Measurements from ENCODE around the gene ERC2. TPM values are rescaled to one million over a fixed set of nuclear protein-coding genes. Genes with fewer than 3 reads are reported as not detected.

Gene ERC2
- total RNA-seq, 1 donor from 2014 or later: 0.11 TPM

- TF ChIP-seq CTCF (IDR thresholded peaks at IDR 0.05): no peak
- intact Hi-C loops (cut with DNase I): no loop called here
Observed at GRCh38 chr3:56190130-56190529, 278.1 kb downstream of the ERC2 start.

GRCh38 chr3:56189536-56189935, 278.7 kb downstream of the ERC2 start:
- Histone ChIP-seq H3K36me3 (no peaks in the 10 kb centered on the region), H3K4me1 (no peaks in the 10 kb centered on the region), H3K27ac (no peak overlapping the region), H3K27me3 (no peaks in the 10 kb centered on the region), H3K4me3 (no peak overlapping the region), H3K9me3 (no peaks in the 10 kb centered on the region)
- intact Hi-C loops (cut with DNase I): no loop called here
- TF ChIP-seq CTCF (IDR thresholded peaks at IDR 0.05): no peak
- DNase-seq (ENCODE audit: low spot score in 2 of 2): no peak

More at GRCh38 chr3:56190130-56190529, 278.1 kb downstream of the ERC2 start:
- no peaks in the 10 kb centered on the region for H3K9me3 ChIP-seq
- no peak overlapping the region for H3K4me3 ChIP-seq
- H3K36me3 ChIP-seq: no peaks in the 10 kb centered on the region
- H3K27me3 ChIP-seq: no peaks in the 10 kb centered on the region
- no peaks in the 10 kb centered on the region for H3K4me1 ChIP-seq
- DNase-seq (ENCODE audit: low spot score in 2 of 2): no peak
- H3K27ac ChIP-seq: no peak overlapping the region

- H3K4me1 ChIP-seq: no peaks in the 10 kb centered on the region
- H3K4me3 ChIP-seq: no peak overlapping the region
- no peaks in the 10 kb centered on the region for H3K27me3 ChIP-seq
- no peak overlapping the region for H3K27ac ChIP-seq
- intact Hi-C loops (cut with DNase I): no loop called here
- H3K9me3 ChIP-seq: no peaks in the 10 kb centered on the region
- H3K36me3 ChIP-seq: no peaks in the 10 kb centered on the region
- DNase-seq (ENCODE audit: low spot score in 2 of 2): no peak
- no peak for TF ChIP-seq CTCF (IDR thresholded peaks at IDR 0.05)
Observed at GRCh38 chr3:56188201-56188600, 280.1 kb downstream of the ERC2 start.

DNA sequence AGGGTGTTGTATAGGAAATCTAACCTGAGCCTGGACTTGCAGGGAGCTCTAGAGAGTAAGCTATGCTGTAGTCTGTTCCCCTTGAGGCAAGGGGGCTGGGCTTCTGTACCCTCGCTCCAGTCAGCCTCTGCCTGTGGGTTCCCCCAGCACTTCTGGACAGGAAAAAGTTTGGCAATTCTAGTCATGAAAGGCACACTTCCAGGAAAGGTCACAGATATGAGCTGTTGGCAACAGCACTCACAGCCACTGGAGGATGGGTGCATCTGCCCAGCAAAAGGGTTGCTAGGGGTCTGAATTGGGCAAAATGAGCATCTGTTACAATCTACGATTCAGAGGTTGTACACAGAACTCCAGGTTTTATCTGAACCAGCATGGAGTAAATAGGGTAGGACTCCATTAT, 281.2 kb downstream of the ERC2 start:
- intact Hi-C loops (cut with DNase I): no loop called here

DNA sequence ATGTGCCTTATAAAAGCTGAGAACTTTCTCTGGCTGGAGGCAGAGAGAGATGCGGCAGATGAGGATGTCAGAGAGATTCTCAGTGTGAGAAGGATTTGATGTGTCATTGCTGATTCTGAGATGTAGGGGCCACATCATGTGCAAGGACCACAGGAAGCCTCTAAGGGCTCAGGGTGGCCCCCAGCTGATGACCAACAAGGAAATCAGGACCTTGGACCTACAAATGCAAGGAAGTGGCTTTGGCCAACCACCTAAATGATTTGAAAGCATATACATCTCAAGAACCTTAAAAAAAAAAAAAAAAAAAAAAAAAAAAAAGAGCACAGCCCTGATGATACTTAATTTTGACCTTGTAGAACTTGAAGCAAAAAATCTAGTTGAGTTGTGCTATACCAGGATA, 282.4 kb downstream of the ERC2 start:
- no peak for DNase-seq (ENCODE audit: low spot score in 2 of 2)
- Histone ChIP-seq H3K9me3 (no peaks in the 10 kb centered on the region), H3K4me1 (no peaks in the 10 kb centered on the region), H3K27ac (no peak overlapping the region), H3K4me3 (no peak overlapping the region), H3K27me3 (no peaks in the 10 kb centered on the region), H3K36me3 (no peaks in the 10 kb centered on the region)
- intact Hi-C loops (cut with DNase I): no loop called here
- no peak for TF ChIP-seq CTCF (IDR thresholded peaks at IDR 0.05)

More for the DNA sequence above, 281.2 kb downstream of the ERC2 start:
- Histone ChIP-seq H3K36me3 (no peaks in the 10 kb centered on the region), H3K9me3 (no peaks in the 10 kb centered on the region), H3K4me1 (no peaks in the 10 kb centered on the region), H3K4me3 (no peak overlapping the region), H3K27ac (no peak overlapping the region), H3K27me3 (no peaks in the 10 kb centered on the region)
- TF ChIP-seq CTCF (IDR thresholded peaks at IDR 0.05): no peak
- no peak for DNase-seq (ENCODE audit: low spot score in 2 of 2)

DNA sequence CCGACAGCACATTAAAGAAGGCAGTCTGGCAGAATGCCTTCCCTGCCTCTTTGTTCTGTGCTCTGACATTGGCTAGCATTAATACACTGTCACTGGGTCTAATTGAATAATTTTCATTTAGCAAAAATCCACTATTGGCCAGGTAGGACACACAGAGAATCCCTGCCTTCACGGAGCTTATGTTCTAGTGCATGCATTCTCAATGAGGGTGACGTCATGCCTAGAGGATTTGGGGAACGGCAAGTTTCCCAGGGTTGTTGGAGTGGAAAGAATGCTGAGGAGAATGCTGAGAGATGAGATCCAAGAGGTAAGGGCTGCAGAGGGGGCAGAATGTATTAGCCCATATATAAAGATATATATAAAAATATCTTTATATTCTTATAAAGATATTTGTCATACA, 284.7 kb downstream of the ERC2 start:
- no peak for TF ChIP-seq CTCF (IDR thresholded peaks at IDR 0.05)
- Histone ChIP-seq H3K4me1 (no peaks in the 10 kb centered on the region), H3K27me3 (no peaks in the 10 kb centered on the region), H3K27ac (no peak overlapping the region), H3K9me3 (no peaks in the 10 kb centered on the region), H3K4me3 (no peak overlapping the region), H3K36me3 (no peaks in the 10 kb centered on the region)
- intact Hi-C loops (cut with DNase I): no loop called here
- DNase-seq (ENCODE audit: low spot score in 2 of 2): no peak
